Small intestine (tissue), 7 donors: ENCODE data around the gene SLC33A1. TPM values are rescaled to one million over a fixed set of nuclear protein-coding genes. Genes with fewer than 3 reads are reported as not detected.

Experiments
- DNase-seq, 2 donors: peaks; one replicate each; pipeline versions ENCODE4 v3.0.0 to v3.0.0-alpha.2; 2013
- FAIRE-seq: peaks from 2 replicates; lab custom pipeline; 2012; peaks lifted over from hg19 to GRCh38; lab: Jason Lieb, UNC
- H3K27ac ChIP-seq, 3 donors: one replicate each; pipeline ENCODE4 v1.5.1; 2013; ENCODE audit warnings: low read length in 2 of 3, mild to moderate bottlenecking in 2 of 3, control low read depth in 1 of 3, inconsistent platforms in 1 of 3, low read depth in 1 of 3, moderate library complexity in 1 of 3
- H3K27me3 ChIP-seq, 3 donors: one replicate each; pipeline ENCODE4 v1.6.1; 2013; ENCODE audit warnings: low read length in 3 of 3, inconsistent platforms in 1 of 3; ENCODE audit not compliant: control insufficient read depth in 3 of 3, insufficient read depth in 3 of 3
- H3K36me3 ChIP-seq, 3 donors: one replicate each; pipeline ENCODE4 v1.6.1; 2013; ENCODE audit warnings: low read length in 3 of 3, inconsistent platforms in 1 of 3, low read depth in 1 of 3, mild to moderate bottlenecking in 1 of 3, moderate library complexity in 1 of 3; ENCODE audit not compliant: control insufficient read depth in 3 of 3, insufficient read depth in 2 of 3
- H3K4me1 ChIP-seq, 3 donors: one replicate each; pipeline ENCODE4 v1.6.1; 2013; ENCODE audit warnings: low read length in 2 of 3, inconsistent platforms in 1 of 3, low read depth in 1 of 3, mild to moderate bottlenecking in 1 of 3, moderate library complexity in 1 of 3; ENCODE audit not compliant: control insufficient read depth in 3 of 3, insufficient read depth in 2 of 3
- H3K4me3 ChIP-seq, 3 donors: one replicate each; pipeline ENCODE4 v1.5.1; 2013; ENCODE audit warnings: low read length in 3 of 3, control low read depth in 1 of 3, inconsistent platforms in 1 of 3, low read depth in 1 of 3, mild to moderate bottlenecking in 1 of 3, moderate library complexity in 1 of 3
- H3K9me3 ChIP-seq, 2 donors: one replicate each; pipeline ENCODE4 v1.6.1; 2013; ENCODE audit warnings: low read depth in 1 of 2, low read length in 1 of 2; ENCODE audit not compliant: control insufficient read depth in 2 of 2, insufficient read depth in 1 of 2
- WGBS, 3 donors: extraction: QIAGEN DNeasy Blood & Tissue Kit; methylation state at CpG; one replicate each; pipeline ENCODE4 v1.1.7; 2013; 5-methylcytosine and 5-hydroxymethylcytosine counted together
- polyA plus RNA-seq, 4 donors: library from polyadenylated mRNA; stranded (reverse) in 3 of 4; unstranded in 1 of 4; fragments of 200-250 nt in 3 of 4; fragments of 120-200 nt in 1 of 4; gene quantifications; one replicate each; pipeline versions ENCODE4 v1.2.1 to v1.2.3, GENCODE V29; 2013
- donor health status: healthy with polysubstance abuse.
- donor health status: control.
- donor health status: control.
- donor health status: Bipolar disorder and iron deficiency.
- donor health status: healthy.

SLC33A1 gene
- polyA plus RNA-seq, 4 donors = 2.9 to 34.3 (median 10.2) TPM

- WGBS, 3 donors = 81 to 96% (median 95%) methylated on average over 1 of the region's 1 CpG
- H3K9me3 ChIP-seq = peaks cover 0 to 10% of the 10 kb centered on the region in 2 donors
- no peak for FAIRE-seq
- H3K27me3 ChIP-seq = no peaks in the 10 kb centered on the region
- H3K4me3 ChIP-seq = no peak overlapping the region
- peaks cover 0 to 32% (median 0%) of the 10 kb centered on the region in 3 donors for H3K36me3 ChIP-seq
- no peak overlapping the region for H3K27ac ChIP-seq
- no peaks in the 10 kb centered on the region for H3K4me1 ChIP-seq
- DNase-seq = no peak
Observed at GRCh38 chr3:155792532-155792931, 61.7 kb downstream of the SLC33A1 start.

- Histone ChIP-seq H3K4me3 (no peak overlapping the region), H3K27me3 (no peaks in the 10 kb centered on the region), H3K4me1 (no peaks in the 10 kb centered on the region), H3K27ac (no peak overlapping the region), H3K36me3 (peaks cover 0 to 29% (median 0%) of the 10 kb centered on the region in 3 donors), H3K9me3 (peaks cover 0 to 5% of the 10 kb centered on the region in 2 donors)
- FAIRE-seq = no peak
- WGBS, 3 donors = 96 to 100% (median 96%) methylated on average over 2 of the region's 2 CpGs
- no peak for DNase-seq
Observed at GRCh38 chr3:155791190-155791589, 63.0 kb downstream of the SLC33A1 start.

GRCh38 chr3:155790272-155790925 lies 63.8 kb downstream of the SLC33A1 start:
- H3K27me3 ChIP-seq = no peaks in the 10 kb centered on the region
- no peaks in the 10 kb centered on the region for H3K4me1 ChIP-seq
- peaks cover 0 to 5% of the 10 kb centered on the region in 2 donors for H3K9me3 ChIP-seq
- H3K27ac ChIP-seq = no peak overlapping the region
- H3K36me3 ChIP-seq = peaks cover 0 to 29% (median 0%) of the 10 kb centered on the region in 3 donors
- 75 to 85% (median 83%) methylated on average over 4 of the region's 4 CpGs for WGBS, 3 donors
- H3K4me3 ChIP-seq = no peak overlapping the region
- FAIRE-seq (no peak), DNase-seq (no peak)

- no peaks in the 10 kb centered on the region for H3K27me3 ChIP-seq
- FAIRE-seq (no peak), DNase-seq (no peak)
- H3K4me1 ChIP-seq = no peaks in the 10 kb centered on the region
- H3K4me3 ChIP-seq = no peak overlapping the region
- H3K36me3 ChIP-seq = peaks cover 0 to 20% (median 0%) of the 10 kb centered on the region in 3 donors
- H3K9me3 ChIP-seq = peaks cover 0 to 3% of the 10 kb centered on the region in 2 donors
- no peak overlapping the region for H3K27ac ChIP-seq
Observed at GRCh38 chr3:155785662-155786295, 68.4 kb downstream of the SLC33A1 start.

GRCh38 chr3:155782390-155782953 lies 71.8 kb downstream of the SLC33A1 start:
- DNase-seq (no peak), FAIRE-seq (no peak)
- 97 to 100% (median 100%) methylated on average over 1 of the region's 1 CpG for WGBS, 3 donors
- Histone ChIP-seq H3K27ac (no peak overlapping the region), H3K36me3 (peaks cover 0 to 16% (median 0%) of the 10 kb centered on the region in 3 donors), H3K4me3 (no peak overlapping the region), H3K9me3 (peaks cover 0 to 3% of the 10 kb centered on the region in 2 donors), H3K4me1 (no peaks in the 10 kb centered on the region), H3K27me3 (no peaks in the 10 kb centered on the region)

- Histone ChIP-seq H3K36me3 (peaks cover 0 to 18% (median 0%) of the 10 kb centered on the region in 3 donors), H3K27me3 (no peaks in the 10 kb centered on the region), H3K9me3 (peaks cover 0 to 3% of the 10 kb centered on the region in 2 donors), H3K4me1 (no peaks in the 10 kb centered on the region), H3K4me3 (no peak overlapping the region), H3K27ac (no peak overlapping the region)
- DNase-seq = no peak
- FAIRE-seq = no peak
Observed at GRCh38 chr3:155780291-155780690, 73.9 kb downstream of the SLC33A1 start.

GRCh38 chr3:155778462-155778861 lies 75.8 kb downstream of the SLC33A1 start:
- H3K27ac ChIP-seq = no peak overlapping the region
- no peak overlapping the region for H3K4me3 ChIP-seq
- DNase-seq (no peak), FAIRE-seq (no peak)
- peaks cover 0 to 14% (median 3%) of the 10 kb centered on the region in 3 donors for H3K36me3 ChIP-seq
- no peaks in the 10 kb centered on the region for H3K27me3 ChIP-seq
- peaks cover 0 to 1% of the 10 kb centered on the region in 2 donors for H3K9me3 ChIP-seq
- H3K4me1 ChIP-seq = no peaks in the 10 kb centered on the region

- DNase-seq (no peak), FAIRE-seq (no peak)
- peaks cover 0 to 27% (median 3%) of the 10 kb centered on the region in 3 donors for H3K36me3 ChIP-seq
- no peak overlapping the region for H3K27ac ChIP-seq
- no peaks in the 10 kb centered on the region for H3K27me3 ChIP-seq
- peaks cover 0 to 16% of the 10 kb centered on the region in 2 donors for H3K9me3 ChIP-seq
- H3K4me1 ChIP-seq = no peaks in the 10 kb centered on the region
- no peak overlapping the region for H3K4me3 ChIP-seq
- WGBS, 3 donors = 88 to 96% (median 92%) methylated on average over 1 of the region's 1 CpG
Observed at GRCh38 chr3:155772801-155773200, 81.4 kb downstream of the SLC33A1 start.
